Prostate gland (tissue), 2 donors: ENCODE measurements around the gene DGKQ. TPM values are rescaled to one million over a fixed set of nuclear protein-coding genes. Genes with fewer than 3 reads are reported as not detected.
"Not testable (repeated sequence)": the region's sequence is repeated elsewhere in the genome, so short reads cannot be mapped to it uniquely, and the experiment has no call there.

Experiments
- DNase-seq: peaks from one replicate; pipeline ENCODE4 v3.0.0-alpha.2; 2019; ENCODE audit warnings: low spot score
- H3K27ac ChIP-seq, 2 donors: fragments of 200-600 bp; sonication (generic); 2 replicates each; pipeline ENCODE4 v1.5.1; 2017 to 2019
- H3K27me3 ChIP-seq: fragments of 200-600 bp; sonication (generic); replicated peaks from 2 replicates; pipeline ENCODE4 v1.5.1; 2019; ENCODE audit not compliant: insufficient read depth
- H3K36me3 ChIP-seq, 2 donors: fragments of 200-600 bp; sonication (generic); 1 replicate in 1 of 2; 2 replicates in 1 of 2; pipeline versions ENCODE4 v1.5.1 to v1.8.1; 2017 to 2019
- H3K4me1 ChIP-seq: fragments of 200-600 bp; sonication (generic); replicated peaks from 2 replicates; pipeline ENCODE4 v1.5.1; 2019
- H3K4me3 ChIP-seq, 2 donors: fragments of 200-600 bp; sonication (generic); 2 replicates each; pipeline ENCODE4 v1.5.1; 2017 to 2019
- H3K9me3 ChIP-seq: fragments of 200-600 bp; sonication (generic); 2 replicates; pipeline ENCODE4 v1.5.1; 2017
- CTCF ChIP-seq, 4 experiments: fragments of 200-600 bp in 2 of 4; fragments of 450-650 bp in 2 of 4; sonication (generic) in 2 of 4; IDR thresholded peaks; 1 replicate in 3 of 4; 2 replicates in 1 of 4; pipeline ENCODE4 v1.5.1; 2016 to 2019; ENCODE audit warnings: antibody characterized with exemption in 4 of 4, mild to moderate bottlenecking in 2 of 4, moderate library complexity in 2 of 4
- POLR2A ChIP-seq: fragments of 450-650 bp; IDR thresholded peaks from one replicate; pipeline ENCODE4 v1.6.1; 2016; ENCODE audit warnings: antibody characterized with exemption, mild to moderate bottlenecking
- POLR2AphosphoS5 ChIP-seq: sonication (generic); formaldehyde crosslinking; IDR thresholded peaks from one replicate; pipeline ENCODE4 v1.6.1; 2017; ENCODE audit warnings: antibody characterized with exemption
- WGBS: methylation state at CpG from one replicate; pipeline ENCODE4 v1.1.5; 2018; 5-methylcytosine and 5-hydroxymethylcytosine counted together
- intact Hi-C: fragments of 100-400 bp; cut with DNase I; formaldehyde crosslinking; loops from one replicate; pipeline ENCODE4 v1.14.2; 2022
- total RNA-seq, 2 donors: library from RNA; depleted of rRNA; stranded (reverse); fragments of >200 nt; gene quantifications; one replicate each; pipeline ENCODE4 v1.1.0, GENCODE V29; 2016

The DGKQ gene
- total RNA-seq, 2 donors from 2014 or later: 10.4 to 17.1 TPM

GRCh38 chr4:982814-983213 is 9.4 kb upstream of the DGKQ start:
- intact Hi-C loops: no loop called here
- H3K27ac ChIP-seq: no peak overlapping the region
- H3K27me3 ChIP-seq: no peaks in the 10 kb centered on the region
- H3K4me3 ChIP-seq: no peak overlapping the region
- no peaks in the 10 kb centered on the region for H3K9me3 ChIP-seq
- no peak for DNase-seq
- H3K4me1 ChIP-seq: peaks cover 6% of the 10 kb centered on the region
- 91% methylated on average over 15 of the region's 15 CpGs for WGBS
- TF ChIP-seq CTCF (IDR thresholded peaks at IDR 0.05) (no peak), POLR2A (no peak), POLR2AphosphoS5 (no peak)
- H3K36me3 ChIP-seq: no peaks in the 10 kb centered on the region

- intact Hi-C loops: no loop called here
- peaks cover under 1% of the 10 kb centered on the region for H3K4me1 ChIP-seq
- H3K27me3 ChIP-seq: no peaks in the 10 kb centered on the region
- DNase-seq: no peak
- no peaks in the 10 kb centered on the region for H3K9me3 ChIP-seq
- TF ChIP-seq CTCF (IDR thresholded peaks at IDR 0.05): no peak
- no peak for TF ChIP-seq POLR2AphosphoS5
- no peak for TF ChIP-seq POLR2A
- H3K4me3 ChIP-seq: no peak overlapping the region
- H3K36me3 ChIP-seq: no peaks in the 10 kb centered on the region
- no peak overlapping the region for H3K27ac ChIP-seq
- 90% methylated on average over 12 of the region's 17 CpGs for WGBS
Measured at GRCh38 chr4:982291-982690, 8.9 kb upstream of the DGKQ start.

GRCh38 chr4:978957-979701 is 5.8 kb upstream of the DGKQ start:
- intact Hi-C loops: no loop called here
- no peaks in the 10 kb centered on the region for H3K36me3 ChIP-seq
- H3K4me3 ChIP-seq: no peak overlapping the region
- TF ChIP-seq POLR2A (no peak), CTCF (IDR thresholded peaks at IDR 0.05) (no peak), POLR2AphosphoS5 (no peak)
- H3K27me3 ChIP-seq: no peaks in the 10 kb centered on the region
- H3K27ac ChIP-seq: no peak overlapping the region
- H3K9me3 ChIP-seq: no peaks in the 10 kb centered on the region
- DNase-seq: no peak
- no peaks in the 10 kb centered on the region for H3K4me1 ChIP-seq
- WGBS: 56% methylated on average over 20 of the region's 20 CpGs

- H3K4me1 ChIP-seq: peaks cover 11% of the 10 kb centered on the region
- H3K9me3 ChIP-seq, intact Hi-C loops: not testable (repeated sequence)
Measured at GRCh38 chr4:976016-976415, 2.6 kb upstream of the DGKQ start.

GRCh38 chr4:974668-975067 is 1.3 kb upstream of the DGKQ start:
- TF ChIP-seq CTCF (IDR thresholded peaks at IDR 0.05) (no peak), POLR2AphosphoS5 (no peak), POLR2A (no peak)
- Histone ChIP-seq H3K27ac (no peak overlapping the region), H3K9me3 (no peaks in the 10 kb centered on the region), H3K36me3 (no peaks in the 10 kb centered on the region), H3K4me1 (peaks cover 11% of the 10 kb centered on the region), H3K4me3 (no peak overlapping the region), H3K27me3 (no peaks in the 10 kb centered on the region)
- no peak for DNase-seq
- 80% methylated on average over 9 of the region's 9 CpGs for WGBS
- intact Hi-C loops: loop anchor here (5.0 kb wide), 1 partner anchor 42 kb away; the partner anchor contains the start of genes GAK and TMEM175

More at GRCh38 chr4:976016-976415, 2.6 kb upstream of the DGKQ start:
- H3K27ac ChIP-seq, H3K4me3 ChIP-seq, H3K27me3 ChIP-seq, H3K36me3 ChIP-seq, DNase-seq: not testable (repeated sequence)
- WGBS: no CpG with 5 or more reads among the region's 25 CpGs
